Body of pancreas (tissue), 4 donors: ENCODE results near the gene INPP5D.

Experiments
- POLR2A ChIP-seq, 3 donors: fragments of 450-650 bp; IDR thresholded peaks; one replicate each; pipeline ENCODE4 v1.6.1; 2016; ENCODE audit warnings: antibody characterized with exemption in 3 of 3, mild to moderate bottlenecking in 2 of 3
- TF ChIP-seq, protein P1 (sequence below), 7 experiments: fragments of 450-650 bp in 4 of 7; fragments of 200-600 bp in 3 of 7; sonication (generic) in 3 of 7; IDR thresholded peaks; one replicate each; pipeline ENCODE4 v1.5.1; 2016 to 2019; ENCODE audit warnings: antibody characterized with exemption in 7 of 7

DNA sequence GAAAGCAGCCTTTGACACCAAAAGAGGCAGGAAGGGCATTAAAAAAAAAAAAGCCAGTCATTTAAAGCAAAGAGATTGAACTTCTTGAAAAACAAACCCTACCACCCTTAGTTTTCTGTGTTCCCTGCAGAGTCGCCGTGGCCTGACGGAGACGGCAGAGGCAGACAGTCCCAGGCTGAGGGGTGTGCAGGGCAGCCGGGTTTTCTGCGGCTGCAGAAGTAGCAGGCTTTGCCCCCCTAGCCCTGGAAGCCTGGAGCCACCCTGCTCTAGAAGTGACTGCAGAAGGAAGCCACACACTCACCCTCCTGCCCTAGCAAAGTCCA lies 2.8 kb downstream of the INPP5D start:
- TF ChIP-seq, protein P1, sequence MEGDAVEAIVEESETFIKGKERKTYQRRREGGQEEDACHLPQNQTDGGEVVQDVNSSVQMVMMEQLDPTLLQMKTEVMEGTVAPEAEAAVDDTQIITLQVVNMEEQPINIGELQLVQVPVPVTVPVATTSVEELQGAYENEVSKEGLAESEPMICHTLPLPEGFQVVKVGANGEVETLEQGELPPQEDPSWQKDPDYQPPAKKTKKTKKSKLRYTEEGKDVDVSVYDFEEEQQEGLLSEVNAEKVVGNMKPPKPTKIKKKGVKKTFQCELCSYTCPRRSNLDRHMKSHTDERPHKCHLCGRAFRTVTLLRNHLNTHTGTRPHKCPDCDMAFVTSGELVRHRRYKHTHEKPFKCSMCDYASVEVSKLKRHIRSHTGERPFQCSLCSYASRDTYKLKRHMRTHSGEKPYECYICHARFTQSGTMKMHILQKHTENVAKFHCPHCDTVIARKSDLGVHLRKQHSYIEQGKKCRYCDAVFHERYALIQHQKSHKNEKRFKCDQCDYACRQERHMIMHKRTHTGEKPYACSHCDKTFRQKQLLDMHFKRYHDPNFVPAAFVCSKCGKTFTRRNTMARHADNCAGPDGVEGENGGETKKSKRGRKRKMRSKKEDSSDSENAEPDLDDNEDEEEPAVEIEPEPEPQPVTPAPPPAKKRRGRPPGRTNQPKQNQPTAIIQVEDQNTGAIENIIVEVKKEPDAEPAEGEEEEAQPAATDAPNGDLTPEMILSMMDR (IDR thresholded peaks at IDR 0.05), result no peak
- no peak for TF ChIP-seq POLR2A (IDR thresholded peaks at IDR 0.05)
